ENCODE data around the gene VPREB3.

Gene VPREB3

DNA sequence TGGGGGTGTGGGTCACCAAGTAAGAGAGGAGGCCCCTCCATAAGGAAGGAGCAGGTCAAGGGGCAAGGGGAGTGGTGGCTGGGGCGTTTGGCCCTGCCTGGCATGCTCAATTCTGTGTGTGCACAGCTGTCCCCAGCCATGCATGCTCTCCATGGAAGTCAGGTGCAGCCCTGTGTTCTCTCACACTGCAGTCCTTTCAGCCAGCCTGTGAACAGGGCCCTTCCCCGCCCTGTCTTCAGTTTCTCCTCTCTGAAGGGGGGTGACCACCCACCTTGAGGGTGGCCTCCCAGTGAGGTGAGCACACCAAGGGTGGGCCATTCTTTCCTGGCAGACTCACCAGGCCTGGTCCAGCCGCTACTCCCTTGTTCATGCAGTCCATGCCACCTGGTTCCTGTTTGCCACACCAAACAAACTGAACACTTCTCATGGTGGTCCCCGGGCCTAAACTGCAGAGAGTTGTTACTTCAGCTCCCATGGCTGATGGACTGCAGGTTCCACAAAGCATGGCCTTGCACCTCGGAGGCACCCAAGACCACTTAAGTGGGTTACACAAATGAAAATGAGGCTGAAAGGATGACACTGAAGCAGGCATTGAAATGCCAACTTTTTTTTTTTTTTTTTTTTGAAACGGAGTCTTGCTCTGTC is 15.2 kb upstream of the VPREB3 start:
- H3K4me2 ChIP-seq: peak overlapping the region; percentile 99
- no peaks in the 10 kb centered on the region for H3K27me3 ChIP-seq
- H3K9ac ChIP-seq: peak overlapping the region; percentile 93
- no peaks in the 10 kb centered on the region for H3K9me3 ChIP-seq
- H3K4me1 ChIP-seq: peaks cover 84% of the 10 kb centered on the region
- H3K27ac ChIP-seq: peak overlapping the region; percentile 95
- TF ChIP-seq Cebpa-rat (IDR thresholded peaks at IDR 0.05): no peak
- H3K4me3 ChIP-seq: no peak overlapping the region
- peaks cover 28% of the 10 kb centered on the region for H4K20me1 ChIP-seq
- peaks cover 15% of the 10 kb centered on the region for H3K36me3 ChIP-seq

DNA sequence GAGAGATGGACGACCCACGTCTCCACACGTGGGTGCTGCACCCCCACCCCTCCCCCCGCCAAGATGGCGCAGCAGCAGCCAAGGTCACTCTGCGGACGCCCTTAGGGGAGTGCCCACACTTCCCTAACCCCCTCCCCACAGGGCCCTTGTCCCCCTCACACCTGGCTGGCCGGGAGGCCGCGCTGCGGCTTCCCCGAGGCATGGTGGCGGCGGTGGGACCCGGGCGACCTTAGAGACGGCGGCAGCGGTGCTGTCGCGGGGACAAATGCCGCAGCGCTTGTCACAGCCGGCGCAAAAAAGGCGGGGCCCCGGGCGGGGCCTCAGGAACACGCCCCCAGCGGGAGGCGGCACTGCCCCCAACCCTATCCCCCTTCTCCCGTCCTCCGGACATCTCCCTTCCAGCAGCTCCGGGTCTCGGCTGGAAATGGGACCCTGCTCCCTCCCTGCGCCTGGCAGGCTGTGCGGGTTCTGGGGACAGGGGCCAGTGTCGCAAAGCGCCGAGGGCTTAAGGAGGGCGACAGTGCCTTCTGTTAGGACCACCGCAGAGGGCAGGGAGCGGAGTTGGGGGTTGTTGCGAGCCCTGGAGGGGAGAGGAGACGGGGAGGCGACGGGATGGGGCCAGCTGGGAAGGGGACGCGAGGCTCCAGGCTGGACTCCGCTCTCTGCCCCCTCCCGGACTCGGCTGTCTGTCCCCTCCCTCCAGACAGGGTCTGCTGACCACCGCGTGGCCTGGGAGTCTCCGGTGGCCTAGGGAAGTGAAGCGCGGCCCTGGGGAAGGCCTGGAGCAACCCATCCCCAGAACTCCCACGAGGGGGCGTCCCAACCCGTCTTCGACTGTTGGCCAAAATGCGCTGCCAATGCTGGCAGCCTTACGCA is 13.7 kb upstream of the VPREB3 start, which contains the start of gene CHCHD10:
CHCHD10 (minus strand) TSS at position 300 of the 876 bp plus-strand sequence; CDS start at position 202, 98 bp downstream.
- peak within 1 kb of the TSS; percentile 95 for H3K27ac ChIP-seq
- TF ChIP-seq Cebpa-rat (IDR thresholded peaks at IDR 0.05): no peak
- peaks cover 21% of the 10 kb centered on the region for H3K36me3 ChIP-seq
- no peaks in the 10 kb centered on the region for H3K9me3 ChIP-seq
- no peaks in the 10 kb centered on the region for H3K27me3 ChIP-seq
- peak within 1 kb of the TSS; percentile 99 for H3K4me2 ChIP-seq
- H3K4me1 ChIP-seq: peaks cover 84% of the 10 kb centered on the region
- H3K4me3 ChIP-seq: peak within 1 kb of the TSS; percentile 82
- H4K20me1 ChIP-seq: peaks cover 41% of the 10 kb centered on the region
- H3K9ac ChIP-seq: peak within 1 kb of the TSS; percentile 93

DNA sequence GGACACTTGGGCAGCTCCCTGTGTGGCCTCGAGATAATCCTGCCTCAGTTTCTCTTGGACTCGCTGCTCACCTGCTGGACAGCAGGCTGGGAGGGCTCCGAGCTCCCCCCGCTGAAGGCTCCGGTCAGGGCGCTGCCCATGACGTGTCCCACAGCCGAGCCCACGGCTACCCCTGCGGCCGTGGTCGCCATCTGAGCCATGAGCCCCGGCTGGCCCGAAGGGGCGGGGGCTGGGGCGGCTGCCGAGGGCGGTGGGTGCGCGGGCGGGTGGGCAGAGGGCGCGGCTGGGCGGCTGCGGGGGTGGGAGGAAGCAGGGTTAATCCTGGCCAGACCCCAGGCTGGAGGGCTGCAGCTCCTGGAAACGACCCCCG is 13.1 kb upstream of the VPREB3 start:
- Histone ChIP-seq H3K9ac (peak overlapping the region; percentile 93), H3K4me1 (peaks cover 88% of the 10 kb centered on the region), H3K27me3 (no peaks in the 10 kb centered on the region), H3K4me2 (peak overlapping the region; percentile 99), H4K20me1 (peaks cover 43% of the 10 kb centered on the region), H3K4me3 (peak overlapping the region; percentile 82), H3K27ac (peak overlapping the region; percentile 95), H3K36me3 (peaks cover 21% of the 10 kb centered on the region), H3K9me3 (no peaks in the 10 kb centered on the region)
- TF ChIP-seq Cebpa-rat (IDR thresholded peaks at IDR 0.05): no peak

DNA sequence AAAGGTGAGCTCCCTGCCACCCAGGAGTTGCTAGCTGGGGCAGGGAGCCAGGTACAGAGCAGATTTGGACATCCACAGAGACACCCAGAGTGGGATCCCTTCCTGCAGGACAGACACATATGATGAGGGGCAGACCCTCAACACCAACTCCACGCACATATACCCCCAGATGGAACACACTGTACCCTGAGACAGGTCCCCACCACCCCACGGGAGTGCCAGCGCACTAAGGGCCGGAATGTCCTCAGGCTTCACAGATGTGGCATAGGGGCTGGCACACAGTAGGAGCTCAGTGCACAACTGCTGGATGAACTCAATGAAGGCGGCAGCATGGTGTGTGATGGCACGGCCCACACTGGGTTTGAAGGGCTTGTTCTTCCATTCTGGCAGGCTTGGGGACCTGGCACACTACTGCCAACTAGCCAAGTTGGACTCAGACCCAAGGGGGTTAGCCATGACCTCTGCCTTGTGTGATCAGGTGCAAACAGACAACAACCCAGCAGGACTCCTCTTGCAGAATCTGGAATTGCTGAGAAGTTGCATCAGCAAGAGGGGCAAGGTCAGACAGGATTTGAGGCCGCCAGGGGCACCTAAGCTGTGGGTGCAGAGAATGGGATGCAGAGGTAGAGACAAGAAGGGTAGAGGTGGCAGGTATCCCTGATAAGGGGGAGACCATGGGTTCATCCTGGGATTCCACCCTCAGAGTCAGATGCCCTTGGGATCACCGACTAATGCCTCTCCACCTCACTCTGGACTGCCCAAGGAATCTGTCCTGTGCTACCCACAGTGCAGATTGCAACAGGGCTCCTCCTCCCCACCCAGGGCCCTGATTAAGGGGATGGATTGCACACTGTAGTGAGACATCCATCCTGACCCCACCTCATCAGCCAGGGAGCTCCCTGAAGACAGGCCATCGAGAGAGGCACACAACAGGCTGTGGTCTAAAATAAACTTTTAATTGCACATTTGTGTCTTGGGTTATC is 11.0 kb upstream of the VPREB3 start:
- Histone ChIP-seq H3K9ac (peak overlapping the region; percentile 72), H3K27me3 (no peaks in the 10 kb centered on the region), H3K4me1 (peaks cover 87% of the 10 kb centered on the region), H3K9me3 (no peaks in the 10 kb centered on the region), H3K27ac (peak overlapping the region; percentile 77), H4K20me1 (peaks cover 43% of the 10 kb centered on the region), H3K4me3 (peak overlapping the region; percentile 82), H3K4me2 (peak overlapping the region; percentile 99), H3K36me3 (peaks cover 21% of the 10 kb centered on the region)
- TF ChIP-seq Cebpa-rat (IDR thresholded peaks at IDR 0.05): no peak

DNA sequence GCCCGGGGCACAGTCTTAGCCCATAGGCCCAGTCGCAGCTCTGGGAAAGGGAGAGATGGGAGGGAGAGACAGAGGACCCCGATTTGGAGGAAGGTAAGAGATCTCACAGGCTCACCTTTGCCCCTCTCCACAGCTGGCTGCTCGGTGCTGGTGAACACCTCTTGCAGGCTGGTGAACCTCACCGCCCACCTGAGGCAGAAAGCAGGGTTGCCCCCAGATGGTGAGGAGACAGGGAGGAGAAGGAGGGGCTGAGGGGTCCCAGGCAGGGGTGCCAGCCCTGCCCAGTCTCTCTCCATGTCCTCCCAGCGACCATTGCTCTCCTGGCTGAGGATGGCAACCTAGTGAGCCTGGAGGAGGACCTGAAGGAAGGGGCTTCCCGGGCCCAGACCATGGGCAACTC is 9.7 kb upstream of the VPREB3 start:
- H3K4me3 ChIP-seq: peak overlapping the region; percentile 82
- H3K4me2 ChIP-seq: peak overlapping the region; percentile 99
- peak overlapping the region; percentile 77 for H3K27ac ChIP-seq

DNA sequence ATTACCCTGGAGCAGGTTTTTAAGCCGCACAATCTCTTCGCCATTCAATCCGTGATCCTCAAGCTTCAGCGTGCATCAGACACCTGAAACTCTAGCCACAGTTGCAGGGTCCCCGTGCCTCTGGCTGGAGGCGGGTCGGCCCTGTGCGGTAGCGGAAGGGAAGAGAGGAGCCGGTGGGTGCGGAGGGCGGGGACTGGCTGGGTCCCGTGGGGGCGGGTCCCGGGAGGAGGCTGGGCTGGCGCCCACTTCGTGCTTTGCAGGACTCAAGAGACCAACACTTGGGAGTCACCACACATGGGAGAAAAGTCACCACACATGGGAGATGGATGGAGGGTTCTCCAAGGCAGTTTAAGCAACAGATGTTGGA is 9.3 kb upstream of the VPREB3 start:
- no peaks in the 10 kb centered on the region for H3K27me3 ChIP-seq
- H3K36me3 ChIP-seq: peaks cover 21% of the 10 kb centered on the region
- peak overlapping the region; percentile 72 for H3K9ac ChIP-seq
- H3K9me3 ChIP-seq: no peaks in the 10 kb centered on the region
- no peak for TF ChIP-seq Cebpa-rat (IDR thresholded peaks at IDR 0.05)
- H3K4me2 ChIP-seq: peak overlapping the region; percentile 99
- H3K4me1 ChIP-seq: peaks cover 86% of the 10 kb centered on the region
- peak overlapping the region; percentile 82 for H3K4me3 ChIP-seq
- H4K20me1 ChIP-seq: peaks cover 43% of the 10 kb centered on the region
- peak overlapping the region; percentile 77 for H3K27ac ChIP-seq

More for the DNA sequence above, 9.7 kb upstream of the VPREB3 start:
- H3K4me1 ChIP-seq: peaks cover 86% of the 10 kb centered on the region
- no peak for TF ChIP-seq Cebpa-rat (IDR thresholded peaks at IDR 0.05)
- no peaks in the 10 kb centered on the region for H3K27me3 ChIP-seq
- peaks cover 21% of the 10 kb centered on the region for H3K36me3 ChIP-seq
- H3K9ac ChIP-seq: peak overlapping the region; percentile 72
- H3K9me3 ChIP-seq: no peaks in the 10 kb centered on the region
- peaks cover 43% of the 10 kb centered on the region for H4K20me1 ChIP-seq

DNA sequence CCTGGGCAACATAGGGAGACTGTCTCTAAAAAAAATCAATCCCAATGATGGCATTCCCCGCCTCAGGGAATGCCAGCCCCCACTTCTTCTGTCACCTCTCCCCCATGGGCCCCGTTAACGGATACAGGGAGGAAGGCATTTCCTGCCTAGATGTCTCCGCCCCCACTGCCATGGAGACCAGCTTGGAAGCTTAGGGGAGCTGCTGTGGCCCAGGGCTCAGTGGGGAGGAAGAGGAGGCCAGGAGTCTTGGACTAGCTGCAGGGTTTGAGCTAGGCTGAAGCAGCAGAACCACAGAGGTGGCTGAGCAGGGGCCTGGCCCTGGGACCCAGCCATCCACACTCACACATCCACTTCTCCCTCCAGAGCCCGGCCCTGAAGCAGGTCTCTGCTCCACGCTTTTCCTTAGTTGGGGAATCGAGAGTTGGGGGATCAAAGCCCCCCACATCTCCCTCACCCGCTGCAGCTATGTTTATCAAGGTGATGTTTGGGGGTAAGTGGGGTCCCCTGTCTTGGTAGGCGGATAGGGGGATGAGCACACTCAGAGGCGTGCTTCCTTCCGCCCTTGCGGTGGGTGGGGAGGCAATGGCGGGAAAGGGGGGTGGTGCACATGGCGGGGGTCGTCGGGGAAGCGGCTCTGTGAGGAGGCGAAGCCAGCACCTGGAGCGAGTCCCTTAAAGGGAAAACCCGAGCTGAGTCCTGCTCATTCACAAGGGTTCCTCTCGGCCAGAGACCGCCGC is 8.8 kb upstream of the VPREB3 start, which contains the start of gene C22orf15:
C22orf15 (plus strand) TSS at position 149 of the 737 bp plus-strand sequence; CDS start at position 466, 317 bp downstream.
- Histone ChIP-seq H4K20me1 (peaks cover 43% of the 10 kb centered on the region), H3K4me1 (peaks cover 87% of the 10 kb centered on the region), H3K9me3 (no peaks in the 10 kb centered on the region), H3K4me2 (peak within 1 kb of the TSS; percentile 99), H3K9ac (peak within 1 kb of the TSS; percentile 72), H3K27me3 (no peaks in the 10 kb centered on the region), H3K36me3 (peaks cover 21% of the 10 kb centered on the region), H3K27ac (peak within 1 kb of the TSS; percentile 77), H3K4me3 (peak within 1 kb of the TSS; percentile 82)
- TF ChIP-seq Cebpa-rat (IDR thresholded peaks at IDR 0.05): no peak

DNA sequence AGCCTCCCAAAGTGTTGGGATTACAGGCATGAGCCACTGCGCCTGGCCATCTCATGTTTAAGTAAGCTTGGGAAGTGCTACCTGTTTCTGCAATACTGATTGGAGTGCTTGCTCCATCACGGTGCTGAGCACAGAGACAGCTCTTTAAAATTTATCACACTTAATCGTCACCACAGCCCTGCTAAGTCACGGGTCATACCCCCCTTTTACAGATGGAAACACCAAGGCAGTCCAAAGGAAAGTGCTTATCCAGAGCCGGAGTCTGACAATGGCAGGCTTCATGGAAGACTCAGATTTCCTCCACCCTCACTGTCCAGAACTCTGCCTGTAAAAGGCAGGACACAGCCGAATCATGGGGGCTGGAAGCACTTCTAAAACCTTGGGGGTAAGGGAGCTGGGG is 5.8 kb upstream of the VPREB3 start:
- Histone ChIP-seq H3K36me3 (peaks cover 12% of the 10 kb centered on the region), H3K9ac (no peak overlapping the region), H3K4me3 (no peak overlapping the region), H3K9me3 (no peaks in the 10 kb centered on the region), H3K27me3 (no peaks in the 10 kb centered on the region), H3K27ac (no peak overlapping the region), H3K4me1 (peaks cover 97% of the 10 kb centered on the region), H4K20me1 (peaks cover 21% of the 10 kb centered on the region), H3K4me2 (0 out of 2 replicates have a peak overlapping the region, but pooled peaks have one; percentile 43)
- TF ChIP-seq Cebpa-rat (IDR thresholded peaks at IDR 0.05): no peak

Data from BLaER1 (cell line).